SK-N-DZ (cell line): ENCODE measurements around the gene ACTR3C. TPM values are rescaled to one million over a fixed set of nuclear protein-coding genes. Genes with fewer than 3 reads are reported as not detected.

Experiments used
- DNase-seq: peaks from one replicate; pipeline ENCODE4 v3.0.0-alpha.2; 2015; ENCODE audit warnings: low spot score
- polyA plus RNA-seq, 2 experiments: library from polyadenylated mRNA; depleted of rRNA; stranded (reverse); fragments of >200 nt; gene quantifications; 2 replicates each; pipeline ENCODE4 v1.2.3, GENCODE V29; 2014

ACTR3C gene
- 3.4 TPM in 1 of 2 replicates, not detected in the other for polyA plus RNA-seq (2014; cell fraction: cytosol; rRNA removed)
- polyA plus RNA-seq (2014; cell fraction: nucleus; rRNA removed), result 0.26 and 1.4 TPM in 2 replicates

DNA sequence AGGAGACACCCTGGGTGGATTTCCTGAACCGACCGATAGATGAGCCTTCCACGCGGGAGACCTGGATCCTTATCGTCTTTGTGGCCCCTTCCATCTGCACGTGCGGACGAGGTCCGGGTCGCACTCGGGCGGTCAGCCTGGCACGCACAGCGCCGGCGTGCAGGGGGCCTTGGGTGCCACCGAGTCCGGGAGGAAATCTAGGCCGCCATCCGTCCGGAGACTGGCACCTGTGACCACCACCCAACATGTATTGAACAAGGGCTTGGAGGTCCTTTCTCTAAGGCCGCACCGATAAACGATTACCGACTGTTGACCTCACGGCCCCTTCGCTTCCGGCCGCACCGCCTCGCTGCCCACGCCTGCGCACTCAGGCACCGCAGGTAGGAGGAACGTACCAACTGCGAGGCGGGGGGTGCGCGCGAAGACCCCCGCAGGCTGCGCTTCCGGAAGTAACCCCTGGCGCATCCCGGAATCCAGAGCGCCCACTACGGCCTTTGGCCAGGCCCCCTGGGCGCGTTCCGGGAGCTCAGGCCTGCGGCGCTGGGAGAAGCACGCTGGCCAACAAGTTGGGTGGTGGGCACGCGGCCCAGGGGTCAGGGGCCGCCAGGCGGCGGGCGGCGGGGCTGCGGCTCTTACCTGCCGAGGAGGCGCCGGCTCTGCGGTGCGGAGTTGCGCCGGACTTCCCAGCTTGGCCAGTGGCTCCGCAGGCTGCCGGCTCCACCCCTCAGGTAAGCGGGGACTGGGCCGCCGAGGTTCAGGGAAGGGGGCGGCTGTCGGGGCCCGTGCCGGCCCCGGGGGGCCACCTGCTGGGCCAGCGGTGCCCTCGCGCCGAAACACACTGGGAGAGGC is at the start of gene ACTR3C, which contains the start of gene LRRC61:
Gene ACTR3C, minus strand, starts transcription at position 713 of the 849 bp plus-strand sequence. CDS start 28,249 bp downstream, outside the sequence.
Gene LRRC61, plus strand, starts transcription at position 523 of the 849 bp plus-strand sequence. CDS start 13,507 bp downstream, outside the sequence.
- peak; percentile 89 for DNase-seq

DNA sequence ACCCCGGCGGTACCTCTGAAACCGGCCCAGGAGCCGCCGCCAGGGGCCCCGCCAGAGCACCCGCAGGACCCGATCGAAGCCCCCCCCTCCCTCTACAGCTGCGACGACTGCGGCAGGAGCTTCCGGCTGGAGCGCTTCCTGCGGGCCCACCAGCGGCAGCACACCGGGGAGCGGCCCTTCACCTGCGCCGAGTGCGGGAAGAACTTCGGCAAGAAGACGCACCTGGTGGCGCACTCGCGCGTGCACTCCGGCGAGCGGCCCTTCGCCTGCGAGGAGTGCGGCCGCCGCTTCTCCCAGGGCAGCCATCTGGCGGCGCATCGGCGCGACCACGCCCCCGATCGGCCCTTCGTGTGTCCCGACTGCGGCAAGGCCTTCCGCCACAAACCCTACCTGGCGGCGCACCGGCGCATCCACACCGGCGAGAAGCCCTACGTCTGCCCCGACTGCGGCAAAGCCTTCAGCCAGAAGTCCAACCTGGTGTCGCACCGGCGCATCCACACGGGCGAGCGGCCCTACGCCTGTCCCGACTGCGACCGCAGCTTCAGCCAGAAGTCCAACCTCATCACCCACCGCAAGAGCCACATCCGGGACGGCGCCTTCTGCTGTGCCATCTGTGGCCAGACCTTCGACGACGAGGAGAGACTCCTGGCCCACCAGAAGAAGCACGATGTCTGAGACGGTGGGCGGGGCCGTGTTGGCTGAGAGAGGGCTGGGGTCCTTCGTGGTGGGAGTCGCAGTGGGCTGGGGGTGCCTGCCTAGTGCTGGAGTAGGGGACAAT is 49.1 kb upstream of the ACTR3C start:
- no peak for DNase-seq

- DNase-seq, result no peak
These were observed 48.6 kb upstream of the ACTR3C start for GRCh38 chr7:150371996-150372270.

- no peak for DNase-seq
These were observed 48.0 kb upstream of the ACTR3C start for GRCh38 chr7:150371131-150371995.

DNA sequence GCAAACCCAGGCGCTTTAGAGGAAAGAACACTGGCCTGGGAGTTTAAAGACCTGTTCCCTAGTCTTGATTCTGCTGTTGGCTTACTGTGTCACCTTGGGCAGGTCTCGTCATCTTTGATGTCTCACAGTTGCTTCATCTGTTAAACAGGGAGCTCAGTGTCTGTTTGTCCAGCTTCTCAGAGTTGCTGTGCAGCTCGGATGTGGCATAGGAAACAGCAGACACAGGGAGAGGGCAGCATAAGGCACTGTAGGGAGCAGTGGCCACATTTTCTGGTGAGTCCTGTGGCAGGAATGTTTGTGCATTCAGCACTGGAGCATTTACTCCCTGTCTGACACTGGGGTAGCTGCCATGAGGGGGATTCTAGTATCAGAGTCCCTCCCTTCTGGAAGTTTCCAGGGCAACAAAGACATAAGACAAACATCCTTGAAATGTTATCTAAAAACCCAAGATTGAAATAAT is 47.3 kb upstream of the ACTR3C start:
- no peak for DNase-seq

DNA sequence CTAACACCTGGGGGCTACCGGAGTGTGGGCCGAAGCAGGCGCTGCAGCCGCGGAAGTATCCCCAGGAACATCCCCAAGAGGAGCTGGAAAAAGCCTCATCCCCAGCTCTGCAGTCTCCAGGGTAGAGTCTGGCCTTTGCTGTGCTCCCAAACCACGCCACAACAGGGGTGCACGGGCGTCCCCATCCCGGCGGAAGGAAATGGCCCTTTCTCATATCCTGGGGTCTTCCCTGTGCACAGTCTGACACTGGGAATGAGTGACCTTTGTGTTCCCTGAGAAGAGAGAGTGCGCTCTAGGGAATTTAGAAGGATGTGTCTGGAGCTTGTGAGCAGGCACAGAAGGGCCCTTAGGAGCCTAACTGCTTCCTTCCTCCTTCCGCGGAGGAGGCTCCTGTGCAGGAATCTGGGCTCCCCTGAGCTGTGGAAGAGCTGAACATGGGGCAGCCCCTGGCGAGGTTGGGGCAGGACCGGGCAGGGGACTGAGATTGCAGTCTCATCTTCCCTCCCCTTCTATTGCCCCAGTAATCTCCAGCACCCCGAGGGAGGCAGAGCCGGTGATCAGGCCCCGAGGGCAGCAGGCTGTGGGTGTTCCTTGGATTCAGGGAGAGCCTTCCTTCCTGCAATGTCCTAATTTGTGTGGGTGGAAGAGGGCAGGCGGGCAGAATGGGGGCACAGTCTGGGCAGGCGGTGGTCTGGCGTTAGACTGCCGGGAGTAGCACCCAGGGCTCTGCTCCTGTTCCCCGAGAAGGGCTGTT is 46.6 kb upstream of the ACTR3C start:
- no peak for DNase-seq

DNA sequence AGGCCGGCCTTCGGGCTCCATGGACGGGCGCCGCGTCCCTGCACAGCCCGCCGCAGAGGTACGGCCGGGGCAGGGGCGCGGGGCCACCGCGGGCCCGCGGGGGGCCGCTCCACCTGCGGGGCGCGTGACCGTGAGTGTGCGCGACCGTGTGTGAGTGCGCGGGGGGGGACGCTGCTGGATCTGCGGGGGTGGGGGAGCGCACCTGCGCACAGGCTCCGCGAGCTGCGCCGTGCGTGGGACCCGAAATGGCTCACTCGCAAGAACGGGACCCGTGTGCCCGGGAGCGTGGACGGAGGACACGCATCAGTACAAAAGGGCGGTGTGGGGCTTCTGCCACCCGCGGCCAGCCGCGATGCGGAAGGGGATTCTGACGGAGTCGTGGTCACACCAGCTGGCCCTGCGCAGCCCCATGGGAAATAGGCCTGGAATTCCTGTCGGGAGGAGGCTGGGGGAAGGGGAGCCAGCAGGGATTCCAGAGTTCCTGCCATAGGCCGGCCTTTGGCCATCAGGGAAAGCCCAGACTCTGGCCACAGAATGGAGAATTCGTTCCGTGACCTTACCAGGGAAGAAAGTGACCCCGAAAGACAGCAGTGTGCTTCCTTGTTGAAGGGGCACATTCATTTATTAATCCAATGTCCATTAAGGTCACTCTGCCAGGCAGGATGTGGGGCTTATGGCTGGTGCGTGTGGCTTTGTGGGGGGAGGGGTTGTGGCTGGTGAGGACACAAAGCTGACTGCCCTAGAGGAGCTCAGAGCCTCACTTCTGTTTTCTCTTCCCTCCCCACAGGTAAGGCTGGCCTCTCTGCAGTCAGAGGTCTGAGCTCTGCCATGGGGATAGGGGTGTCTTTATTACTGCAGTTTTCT is 45.8 kb upstream of the ACTR3C start:
- DNase-seq, result peak; percentile 82

DNA sequence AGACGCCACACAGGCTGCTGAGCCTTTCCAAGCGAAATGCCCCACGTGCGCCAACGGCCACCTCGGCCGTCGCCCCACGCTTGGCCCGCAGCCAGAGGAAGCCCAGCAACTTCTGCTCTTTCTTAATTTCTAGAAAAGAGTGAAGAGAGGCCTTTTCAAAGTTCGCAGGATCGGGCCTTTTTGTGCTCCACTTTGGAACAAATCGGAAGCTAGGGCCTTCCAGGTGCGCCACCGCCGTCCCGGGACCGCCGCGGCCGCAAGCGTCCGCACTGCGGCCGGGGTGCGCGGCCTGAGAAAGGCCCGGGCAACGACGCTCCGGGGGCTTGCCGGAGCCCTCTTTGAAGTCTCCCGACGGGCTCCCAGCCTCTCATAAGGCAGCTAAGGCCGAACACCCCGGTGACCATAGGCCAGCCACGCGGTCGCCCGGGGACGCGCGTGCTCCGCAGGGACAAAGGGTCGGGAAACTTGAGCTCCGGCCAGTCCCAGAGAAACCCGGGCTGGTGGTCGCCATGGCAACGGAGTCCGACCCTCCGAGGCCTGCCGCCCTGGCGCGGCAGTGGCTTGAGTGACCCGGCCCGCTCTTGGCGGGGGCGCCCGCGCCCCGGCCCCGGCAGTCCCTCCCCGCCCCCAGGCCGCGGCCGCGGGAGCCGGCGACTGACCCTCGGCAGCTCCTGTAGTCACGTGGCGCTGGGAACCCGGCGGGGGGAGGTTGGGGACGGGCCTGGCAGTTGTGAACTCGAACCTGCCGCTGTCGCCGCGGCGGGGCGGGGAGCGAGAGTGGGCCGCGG is 44.9 kb upstream of the ACTR3C start, which contains the start of gene REPIN1:
Gene REPIN1, plus strand, starts transcription at position 727 of the 788 bp plus-strand sequence. CDS start 890 bp downstream, outside the sequence.
- peak; percentile 88 for DNase-seq

DNA sequence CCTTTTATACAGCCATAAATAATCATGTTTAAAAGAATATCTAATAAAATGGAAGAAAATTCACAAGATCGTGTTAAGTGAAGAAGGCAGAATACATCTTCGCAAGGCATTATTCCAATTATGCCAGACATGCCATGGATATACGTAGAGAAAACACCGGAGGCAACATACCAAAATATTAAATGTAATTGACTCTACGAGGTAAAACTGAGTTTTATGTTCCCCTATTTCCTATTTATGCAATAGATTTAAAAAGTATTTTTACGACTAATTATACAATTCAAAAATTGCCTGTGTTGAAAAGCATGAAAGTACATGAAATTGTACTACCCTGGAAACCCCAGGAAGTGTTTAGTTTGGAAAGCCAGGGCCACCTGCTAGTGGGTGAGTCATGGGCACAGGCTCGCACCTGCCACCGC is 44.3 kb upstream of the ACTR3C start:
- DNase-seq, result no peak

DNA sequence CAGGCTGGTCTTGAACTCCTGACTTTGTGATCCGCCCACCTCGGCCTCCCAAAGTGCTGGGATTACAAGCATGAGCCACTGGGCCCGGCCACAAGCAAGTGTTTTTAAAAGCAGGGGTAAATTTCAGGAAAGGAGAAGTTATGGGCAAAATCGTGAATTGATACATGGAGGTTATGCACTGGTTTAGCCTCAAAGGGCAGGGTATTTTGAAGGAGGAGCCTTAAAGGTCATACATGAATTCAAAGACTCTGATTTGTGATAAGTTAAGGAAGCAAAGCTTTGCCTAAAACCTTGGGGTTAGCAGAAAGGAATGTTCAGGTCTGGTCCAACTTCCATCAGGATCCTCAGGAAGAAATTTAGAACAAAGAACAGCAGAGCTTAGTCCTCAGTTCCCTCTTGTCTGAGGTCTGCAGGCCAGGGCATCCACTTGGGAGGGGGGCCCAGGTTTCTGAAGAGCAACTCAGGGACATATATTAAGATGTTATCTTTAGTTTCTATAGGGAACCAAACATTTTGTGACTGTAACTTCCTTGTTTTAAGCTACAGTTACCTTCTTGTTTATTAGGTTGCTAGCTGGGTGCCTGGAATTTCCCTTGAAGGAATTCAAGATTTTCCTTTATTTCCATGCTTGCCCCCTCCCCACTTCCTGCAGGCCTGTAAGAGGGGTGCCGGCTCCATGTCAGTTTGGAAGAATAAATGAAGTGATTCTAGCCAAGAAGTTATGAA is 42.5 kb upstream of the ACTR3C start:
- no peak for DNase-seq

- no peak for DNase-seq
These were observed 41.8 kb upstream of the ACTR3C start for GRCh38 chr7:150365194-150365593.

GRCh38 chr7:150363872-150364271 is 40.5 kb upstream of the ACTR3C start:
- no peak for DNase-seq

DNA sequence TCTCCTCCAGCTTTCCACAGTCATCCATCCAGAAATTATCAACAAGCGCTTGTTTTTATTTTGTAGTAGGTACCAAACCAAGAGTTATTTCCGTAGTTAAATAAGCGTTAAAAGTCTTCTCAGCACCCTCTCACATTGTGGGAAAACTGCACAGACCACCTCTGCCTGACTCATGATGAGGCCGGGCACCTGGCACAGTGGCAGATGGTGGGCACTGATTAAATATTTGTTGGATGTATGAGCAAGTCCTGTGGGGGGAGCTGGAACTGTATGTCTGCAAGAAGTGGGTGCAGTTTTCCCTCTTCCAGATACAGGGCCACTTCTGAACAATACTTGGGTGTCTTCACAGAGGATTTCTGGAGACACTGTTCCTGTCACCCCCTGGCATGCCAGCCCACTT is 40.0 kb upstream of the ACTR3C start:
- no peak for DNase-seq

DNA sequence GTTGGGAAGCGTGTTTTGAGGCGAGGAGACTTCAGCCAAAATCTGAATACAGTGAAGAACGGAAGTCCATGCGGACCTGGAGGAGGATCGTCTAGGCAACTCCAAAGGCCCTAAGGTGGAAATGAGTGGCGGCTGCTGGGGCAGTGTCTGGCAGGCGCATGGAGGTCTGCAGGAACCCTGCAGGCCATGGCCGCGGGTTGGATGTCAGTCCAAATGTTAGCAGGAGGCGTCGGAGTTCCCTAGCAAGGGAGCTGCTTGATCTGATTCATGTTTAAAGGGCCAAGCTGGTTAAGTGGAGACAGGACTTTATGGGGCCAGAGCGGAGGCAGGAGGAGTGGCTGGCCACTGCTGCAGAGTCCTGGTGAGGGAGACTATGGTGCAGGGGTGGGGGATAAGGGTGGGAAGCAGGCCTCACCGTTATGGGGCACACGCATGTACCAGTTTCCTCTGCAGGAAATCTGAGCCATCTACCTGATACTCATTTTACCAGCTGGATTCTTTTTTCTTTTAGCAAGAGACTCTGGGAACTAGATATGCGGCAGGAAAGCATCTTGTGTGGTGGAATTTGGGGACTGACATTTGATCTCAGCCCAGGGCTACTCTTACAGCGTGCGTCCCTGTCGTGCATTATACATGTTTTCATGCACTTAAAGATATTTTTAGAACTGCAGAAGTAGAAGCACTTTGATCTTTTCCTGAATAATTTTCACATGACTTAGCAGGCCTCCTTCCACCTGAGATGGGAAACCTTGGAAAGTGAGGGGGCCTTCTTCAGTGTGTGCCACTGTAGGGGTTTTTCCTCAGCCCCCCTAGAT is 38.7 kb upstream of the ACTR3C start:
- DNase-seq, result no peak

GRCh38 chr7:150361402-150361801 is 38.1 kb upstream of the ACTR3C start:
- no peak for DNase-seq

DNA sequence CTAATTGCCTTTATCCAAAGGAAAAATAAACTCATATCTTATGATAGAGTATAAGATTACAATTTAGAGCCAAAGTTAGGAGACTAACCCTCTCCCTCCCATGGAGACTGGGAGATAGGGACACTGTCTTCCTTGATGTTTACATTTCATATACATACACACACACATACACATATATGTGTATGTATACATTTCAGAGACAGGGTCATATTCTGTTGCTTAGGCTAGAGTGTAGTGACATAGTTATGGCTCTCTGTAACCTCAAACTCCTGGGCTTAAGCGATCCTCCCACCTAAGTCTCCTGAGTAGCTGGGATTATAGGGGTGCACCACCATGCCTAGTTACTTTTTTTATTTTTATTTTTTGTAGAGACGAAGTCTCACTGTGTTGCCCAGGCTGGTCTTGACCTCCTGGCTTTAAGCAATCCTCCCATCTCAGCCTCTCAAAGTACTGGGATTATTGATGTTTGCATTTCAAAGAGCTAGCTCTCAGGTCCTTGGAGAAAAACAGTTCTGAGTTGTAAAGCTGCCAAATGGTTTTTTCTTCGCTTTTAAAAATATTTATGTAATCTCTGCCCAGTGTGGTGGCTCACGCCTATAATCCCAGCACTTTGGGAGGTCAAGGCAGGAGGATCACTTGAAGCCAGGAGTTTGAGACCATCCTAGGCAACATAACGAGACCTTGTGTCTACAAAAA is 37.2 kb upstream of the ACTR3C start:
- no peak for DNase-seq
